Activated CD8-positive, alpha-beta T cell treated with anti-CD3 and anti-CD28 coated beads, Interleukin-2, amount 10 ng/mL, durations not matched to agents 7 days and 5 days (primary cell): ENCODE data around the gene TCF3. TPM values are rescaled to one million over a fixed set of nuclear protein-coding genes. Genes with fewer than 3 reads are reported as not detected.
A peak's percentile ranks its signal among the peaks of the same experiment; 100 is the strongest.
"Not testable (repeated sequence)": the region's sequence is repeated elsewhere in the genome, so short reads cannot be mapped to it uniquely, and the experiment has no call there.

ENCODE experiments used
- ATAC-seq: fragments of 150-1000 bp; cut with Tn5 transposase; one replicate; pipeline ENCODE4 v1.10.0; 2021; ENCODE audit warnings: moderate library complexity
- CTCF ChIA-PET: fragments of 350-600 bp; sonication (Branson Sonifier 250); formaldehyde crosslinking; loops from one replicate; lab custom pipeline; 2021; ENCODE audit warnings: antibody characterized with exemption; lab: Charles Lee
- POLR2A ChIA-PET: fragments of 350-600 bp; sonication (Branson Sonifier 250); formaldehyde crosslinking; loops from one replicate; lab custom pipeline; 2021; ENCODE audit warnings: antibody characterized with exemption; lab: Charles Lee
- DNase-seq: peaks from one replicate; pipeline ENCODE4 v3.0.0-alpha.2; 2020
- H3K27ac Mint-ChIP-seq: one replicate; pipeline ENCODE4 v1.8.0; 2021; ENCODE audit warnings: mild to moderate bottlenecking, mixed read lengths
- H3K27me3 Mint-ChIP-seq: one replicate; pipeline ENCODE4 v1.8.0; 2021; ENCODE audit warnings: low read depth, mixed read lengths
- H3K36me3 Mint-ChIP-seq: one replicate; pipeline ENCODE4 v1.8.0; 2021; ENCODE audit warnings: low read depth, mixed read lengths
- H3K4me1 Mint-ChIP-seq: one replicate; pipeline ENCODE4 v1.8.0; 2021; ENCODE audit warnings: low read depth, mixed read lengths
- H3K4me3 Mint-ChIP-seq: one replicate; pipeline ENCODE4 v1.8.0; 2021; ENCODE audit warnings: mild to moderate bottlenecking, mixed read lengths
- H3K9me3 Mint-ChIP-seq: one replicate; pipeline ENCODE4 v1.8.0; 2022; ENCODE audit warnings: mixed read lengths; ENCODE audit not compliant: insufficient read depth
- total RNA-seq, 2 experiments: library from RNA; stranded (reverse); gene quantifications; one replicate each; pipeline ENCODE4 v1.2.3, GENCODE V29; 2021

The TCF3 gene
- total RNA-seq, result 100 to 1,000 TPM; 130 to 137 TPM

DNA sequence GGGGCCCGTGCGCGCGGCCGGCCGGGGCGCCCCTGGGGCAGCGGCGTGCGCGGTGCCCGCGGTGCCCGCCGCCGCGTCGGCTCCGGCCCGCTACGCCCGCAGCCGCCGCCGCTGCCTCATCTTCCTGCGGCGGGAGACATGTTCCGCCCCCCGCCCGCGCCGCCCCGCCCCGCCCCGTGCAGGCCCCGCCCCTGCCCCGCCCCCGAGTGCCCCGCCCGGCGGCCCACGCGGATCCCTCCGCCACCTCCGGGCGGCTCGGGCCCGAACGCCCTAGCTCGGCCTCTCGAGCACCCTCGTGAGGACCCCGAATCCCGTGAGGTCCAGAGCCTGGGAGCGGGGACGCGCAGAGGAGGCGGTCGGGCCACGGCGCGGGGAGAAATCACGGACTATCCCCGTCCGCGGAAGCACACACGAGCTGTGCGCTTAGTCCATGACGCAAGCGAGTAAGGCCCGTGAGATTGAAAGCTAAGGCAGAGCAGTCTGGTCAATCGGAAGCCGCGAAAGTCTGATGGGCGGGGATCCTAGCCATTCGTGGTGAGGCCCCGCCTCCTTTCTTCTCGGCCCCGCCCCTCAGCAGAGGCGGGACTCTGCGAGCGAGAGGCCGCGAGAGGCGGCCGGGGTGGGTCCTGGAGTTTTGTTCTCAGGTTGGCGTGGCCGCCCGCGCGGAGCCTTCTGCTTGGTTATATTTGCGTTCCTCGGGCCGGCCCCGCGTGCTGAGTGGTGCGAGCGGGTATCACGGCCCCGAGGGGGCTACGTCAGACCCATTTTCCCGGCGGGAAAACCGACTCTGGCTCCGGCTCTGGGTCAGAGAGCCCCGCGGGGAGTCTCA, at the start of gene TCF3:
TCF3 (minus strand) TSS at position 145 of the 829 bp plus-strand sequence. CDS start 2,367 bp downstream, outside the sequence.
- peaks cover 11% of the 10 kb centered on the region for H3K36me3 Mint-ChIP-seq
- no peaks in the 10 kb centered on the region for H3K9me3 Mint-ChIP-seq
- peak within 1 kb of the TSS; percentile 93 for H3K27ac Mint-ChIP-seq
- no peaks in the 10 kb centered on the region for H3K27me3 Mint-ChIP-seq
- peak within 1 kb of the TSS; percentile 88 for H3K4me3 Mint-ChIP-seq
- peaks cover 26% of the 10 kb centered on the region for H3K4me1 Mint-ChIP-seq
- CTCF ChIA-PET, result interaction anchor here (0.8 to 4.4 kb wide), 4 partner anchors 19 to 144 kb away, joined by 3 to 18 read pairs (median 5); partner anchors contain the start of gene UQCR11
- DNase-seq (peak; percentile 98), ATAC-seq (peak; percentile 93)
- POLR2A ChIA-PET, result interaction anchor here (0.6 to 1.1 kb wide), 5 partner anchors 47 to 195 kb away, joined by 3 to 5 read pairs (median 3); partner anchors contain the start of gene UQCR11

- Mint-ChIP-seq H3K4me1 (peaks cover 12% of the 10 kb centered on the region), H3K27ac (peak overlapping the region; percentile 25), H3K27me3 (peaks cover 22% of the 10 kb centered on the region), H3K36me3 (no peaks in the 10 kb centered on the region), H3K9me3 (no peaks in the 10 kb centered on the region), H3K4me3 (no peak overlapping the region)
- peak; percentile 30 for ATAC-seq
- CTCF ChIA-PET, result no interaction called here
- no peak for DNase-seq
- POLR2A ChIA-PET, result interaction anchor here (0.6 kb wide), 1 partner anchor 956 kb away, joined by 3 read pairs; no protein-coding TSS in a partner anchor
These were observed 48.6 kb upstream of the TCF3 start for GRCh38 chr19:1700733-1701663.

GRCh38 chr19:1699998-1700732, 47.8 kb upstream of the TCF3 start:
- POLR2A ChIA-PET, result no interaction called here
- no peak for DNase-seq

DNA sequence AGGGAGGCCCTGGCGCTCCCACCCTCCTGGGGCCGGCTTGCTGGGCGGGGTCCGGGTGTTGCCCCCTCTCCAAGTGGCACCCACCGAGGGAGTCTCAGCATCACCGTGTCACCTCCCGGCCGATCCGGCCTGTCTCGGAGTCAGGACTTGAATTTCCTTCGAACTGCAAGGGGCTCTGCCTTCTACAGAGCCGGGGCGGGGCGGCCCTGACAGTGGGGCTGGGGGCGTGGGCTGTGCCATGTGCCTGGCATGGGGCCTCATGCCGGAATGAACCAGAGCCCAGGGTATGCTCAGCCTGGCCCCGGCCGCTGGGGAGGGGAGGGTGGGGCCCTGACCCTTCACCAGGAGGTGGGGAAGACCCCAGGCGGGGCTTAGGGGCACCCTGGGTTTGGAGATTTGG, 47.0 kb upstream of the TCF3 start:
- Mint-ChIP-seq H3K36me3 (peaks cover 3% of the 10 kb centered on the region), H3K4me1 (peaks cover 12% of the 10 kb centered on the region)
- no peak for ATAC-seq

More at GRCh38 chr19:1699998-1700732, 47.8 kb upstream of the TCF3 start:
- Mint-ChIP-seq H3K9me3 (peaks cover 5% of the 10 kb centered on the region), H3K27ac (no peak overlapping the region), H3K36me3 (peaks cover 3% of the 10 kb centered on the region), H3K4me1 (peaks cover 12% of the 10 kb centered on the region), H3K4me3 (no peak overlapping the region), H3K27me3 (peaks cover 20% of the 10 kb centered on the region)
- no peak for ATAC-seq
- CTCF ChIA-PET, result no interaction called here

DNA sequence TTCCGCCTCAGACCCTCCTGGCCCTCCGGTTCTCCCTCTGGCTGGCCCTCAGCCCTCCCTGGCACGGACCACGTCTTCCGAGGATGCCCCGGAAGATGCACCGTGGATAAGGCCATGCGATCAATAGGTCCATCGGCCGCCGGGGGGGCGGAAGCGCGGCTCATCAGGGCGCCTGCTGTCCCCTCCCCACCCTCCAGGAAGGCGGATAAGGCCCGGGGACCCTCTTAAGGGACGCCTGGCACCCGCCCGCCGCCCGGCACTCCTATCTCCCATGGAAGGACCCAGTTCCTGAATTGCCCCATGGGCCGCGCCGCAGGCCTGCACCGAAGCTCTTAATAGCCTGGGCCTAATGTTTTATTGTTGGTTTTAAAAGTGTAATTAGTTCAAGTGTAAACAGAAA, 46.2 kb upstream of the TCF3 start:
- ChIA-PET CTCF (no interaction called here), POLR2A (no interaction called here)
- Mint-ChIP-seq H3K27me3 (peaks cover 21% of the 10 kb centered on the region), H3K9me3 (peaks cover 5% of the 10 kb centered on the region), H3K27ac (no peak overlapping the region), H3K4me1 (peaks cover 12% of the 10 kb centered on the region), H3K36me3 (peaks cover 3% of the 10 kb centered on the region), H3K4me3 (no peak overlapping the region)
- ATAC-seq, result no peak
- no peak for DNase-seq

More for the DNA sequence above, 47.0 kb upstream of the TCF3 start:
- peaks cover 5% of the 10 kb centered on the region for H3K9me3 Mint-ChIP-seq
- DNase-seq, result no peak
- CTCF ChIA-PET, result no interaction called here
- H3K27me3 Mint-ChIP-seq, result peaks cover 19% of the 10 kb centered on the region
- POLR2A ChIA-PET, result no interaction called here
- H3K27ac Mint-ChIP-seq, result no peak overlapping the region
- H3K4me3 Mint-ChIP-seq, result no peak overlapping the region

DNA sequence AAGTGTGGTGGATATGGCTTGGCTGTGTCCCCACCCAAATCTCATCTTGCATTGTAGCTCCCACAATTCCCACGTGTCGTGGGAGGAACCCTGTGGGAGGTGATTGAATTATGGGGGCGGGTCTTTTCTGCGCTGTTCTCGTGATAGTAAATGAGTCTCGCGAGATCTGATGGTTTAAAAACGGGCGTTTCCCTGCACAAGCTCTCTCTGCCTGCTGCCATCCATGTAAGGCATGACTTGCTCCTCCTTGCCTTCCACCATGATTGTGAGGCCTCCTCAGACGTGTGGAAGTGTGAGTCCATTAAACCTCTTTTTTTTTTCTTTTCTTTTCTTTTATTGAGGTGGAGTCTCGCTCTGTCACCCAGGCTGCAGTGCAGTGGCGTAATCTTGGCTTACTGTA, 43.1 kb upstream of the TCF3 start:
- DNase-seq, H3K36me3 Mint-ChIP-seq, CTCF ChIA-PET, H3K9me3 Mint-ChIP-seq, H3K4me1 Mint-ChIP-seq, H3K27ac Mint-ChIP-seq, ATAC-seq, H3K27me3 Mint-ChIP-seq, POLR2A ChIA-PET, H3K4me3 Mint-ChIP-seq: not testable (repeated sequence)

- no peak for ATAC-seq
- Mint-ChIP-seq H3K9me3 (peaks cover 5% of the 10 kb centered on the region), H3K27ac (no peak overlapping the region), H3K27me3 (peaks cover 7% of the 10 kb centered on the region), H3K4me1 (peaks cover 2% of the 10 kb centered on the region), H3K4me3 (no peak overlapping the region), H3K36me3 (peaks cover 3% of the 10 kb centered on the region)
- no peak for DNase-seq
- POLR2A ChIA-PET, result no interaction called here
- CTCF ChIA-PET, result no interaction called here
These were observed 39.3 kb upstream of the TCF3 start for GRCh38 chr19:1691589-1692290.

DNA sequence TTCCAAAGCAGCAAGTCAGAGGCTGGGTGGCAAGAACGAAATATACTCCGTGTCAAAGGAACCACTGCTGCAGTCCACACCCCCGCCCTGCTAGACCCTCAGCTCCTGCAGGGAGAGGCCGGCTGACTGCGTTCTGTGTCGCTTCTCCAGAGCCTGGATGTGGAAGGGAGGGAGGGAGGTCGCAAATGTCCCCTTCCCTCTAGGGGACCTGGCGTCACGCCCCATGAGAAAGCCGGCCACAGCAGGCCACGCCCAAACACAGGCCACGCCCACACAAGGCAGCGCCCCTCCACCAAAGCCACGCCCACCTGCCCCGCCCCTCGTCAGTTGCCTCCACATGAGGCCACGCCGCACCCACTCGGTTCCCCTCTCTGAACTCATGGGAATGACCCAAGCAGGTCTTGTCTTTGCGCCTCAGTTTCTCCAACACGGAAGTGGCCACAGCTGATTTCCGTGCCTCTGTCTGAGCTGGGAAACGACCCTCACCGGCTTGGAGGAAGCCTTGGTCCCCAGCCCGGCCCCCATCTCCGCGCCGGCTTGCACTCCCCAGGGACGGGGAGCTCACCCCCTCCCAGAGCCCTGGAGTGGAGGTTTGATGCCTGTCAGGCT, 38.4 kb upstream of the TCF3 start:
- peaks cover 3% of the 10 kb centered on the region for H3K36me3 Mint-ChIP-seq
- peaks cover 5% of the 10 kb centered on the region for H3K9me3 Mint-ChIP-seq
- CTCF ChIA-PET, result no interaction called here
- peak; percentile 65 for ATAC-seq
- POLR2A ChIA-PET, result no interaction called here
- H3K27me3 Mint-ChIP-seq, result peaks cover 7% of the 10 kb centered on the region
- no peak overlapping the region for H3K4me3 Mint-ChIP-seq
- DNase-seq, result peak; percentile 75
- no peak overlapping the region for H3K27ac Mint-ChIP-seq
- peaks cover 2% of the 10 kb centered on the region for H3K4me1 Mint-ChIP-seq

DNA sequence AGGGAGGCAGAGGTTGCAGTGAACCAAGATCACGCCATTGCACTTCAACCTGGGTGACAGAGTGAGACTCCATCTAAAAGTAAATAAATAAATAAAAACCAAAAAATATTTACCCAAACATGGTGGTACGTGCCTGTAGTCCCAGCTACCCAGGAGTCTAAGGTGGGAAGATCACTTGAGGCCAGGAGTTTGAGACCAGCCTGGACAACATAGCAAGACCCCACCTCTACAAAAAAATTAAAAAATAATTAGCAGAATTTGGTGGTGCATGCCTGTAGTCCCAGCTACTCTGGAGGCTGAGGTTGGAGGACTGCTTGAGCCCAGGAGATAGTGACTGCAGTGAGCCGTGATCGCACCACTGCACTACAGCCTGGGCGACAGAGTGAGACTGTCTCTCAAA, 33.4 kb upstream of the TCF3 start:
- H3K4me3 Mint-ChIP-seq, H3K9me3 Mint-ChIP-seq, CTCF ChIA-PET, H3K27ac Mint-ChIP-seq, ATAC-seq, H3K4me1 Mint-ChIP-seq, H3K36me3 Mint-ChIP-seq, DNase-seq, POLR2A ChIA-PET, H3K27me3 Mint-ChIP-seq: not testable (repeated sequence)

DNA sequence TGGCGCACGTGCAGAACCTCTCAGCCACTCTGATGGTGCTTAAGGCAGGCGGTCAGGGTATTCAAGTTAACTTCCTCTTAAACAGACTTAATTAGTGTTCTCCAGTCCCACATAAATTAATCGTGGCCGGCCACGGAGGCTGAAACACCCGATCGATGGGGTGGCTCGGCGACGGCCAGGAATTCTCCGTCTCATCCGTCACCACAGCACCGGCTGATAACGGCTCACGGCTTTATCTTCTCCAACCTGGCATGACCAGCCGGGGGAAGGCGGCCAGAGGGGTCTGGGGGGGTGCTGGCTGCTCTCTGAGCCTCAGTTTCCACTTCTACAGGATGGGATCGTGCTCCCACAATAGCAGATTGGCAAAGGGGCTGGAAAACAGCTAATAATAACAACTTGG, 32.6 kb upstream of the TCF3 start:
- peaks cover 6% of the 10 kb centered on the region for H3K27me3 Mint-ChIP-seq
- H3K36me3 Mint-ChIP-seq, result no peaks in the 10 kb centered on the region
- no peak overlapping the region for H3K27ac Mint-ChIP-seq
- H3K4me3 Mint-ChIP-seq, result no peak overlapping the region
- H3K4me1 Mint-ChIP-seq, result no peaks in the 10 kb centered on the region
- no peak for ATAC-seq
- CTCF ChIA-PET, result no interaction called here
- POLR2A ChIA-PET, result no interaction called here
- no peaks in the 10 kb centered on the region for H3K9me3 Mint-ChIP-seq
- no peak for DNase-seq
